Activated T-helper 17 cell treated with anti-CD3 and anti-CD28 coated beads, Interleukin-2, amount 50 U/mL, for 72 hours (primary cell): ENCODE results near the gene OR2A42. TPM values are rescaled to one million over a fixed set of nuclear protein-coding genes. Genes with fewer than 3 reads are reported as not detected.
"Not testable (repeated sequence)": the region's sequence is repeated elsewhere in the genome, so short reads cannot be mapped to it uniquely, and the experiment has no call there.

Source experiments
- ATAC-seq: fragments of 150-1000 bp; cut with Tn5 transposase; replicated peaks from 2 replicates; pipeline ENCODE4 v1.10.0; 2021; ENCODE audit warnings: mild to moderate bottlenecking, moderate library complexity
- H3K27ac Mint-ChIP-seq: one replicate; pipeline ENCODE4 v1.8.0; 2022; ENCODE audit warnings: mixed read lengths
- H3K27me3 Mint-ChIP-seq: one replicate; pipeline ENCODE4 v1.8.0; 2022; ENCODE audit warnings: mixed read lengths
- H3K36me3 Mint-ChIP-seq: one replicate; pipeline ENCODE4 v1.8.0; 2022; ENCODE audit warnings: low read depth, mild to moderate bottlenecking, mixed read lengths
- H3K4me1 Mint-ChIP-seq: one replicate; pipeline ENCODE4 v1.8.0; 2022; ENCODE audit warnings: mixed read lengths
- H3K4me3 Mint-ChIP-seq: one replicate; pipeline ENCODE4 v1.8.0; 2022; ENCODE audit warnings: mild to moderate bottlenecking, mixed read lengths
- H3K9me3 Mint-ChIP-seq: one replicate; pipeline ENCODE4 v1.8.0; 2022; ENCODE audit warnings: mixed read lengths
- total RNA-seq, 2 donors: library from RNA; stranded (reverse); gene quantifications; one replicate each; pipeline ENCODE4 v1.2.3, GENCODE V29; 2022

Gene OR2A42, protein sequence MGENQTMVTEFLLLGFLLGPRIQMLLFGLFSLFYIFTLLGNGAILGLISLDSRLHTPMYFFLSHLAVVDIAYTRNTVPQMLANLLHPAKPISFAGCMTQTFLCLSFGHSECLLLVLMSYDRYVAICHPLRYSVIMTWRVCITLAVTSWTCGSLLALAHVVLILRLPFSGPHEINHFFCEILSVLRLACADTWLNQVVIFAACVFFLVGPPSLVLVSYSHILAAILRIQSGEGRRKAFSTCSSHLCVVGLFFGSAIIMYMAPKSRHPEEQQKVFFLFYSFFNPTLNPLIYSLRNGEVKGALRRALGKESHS
- total RNA-seq, result not detected

DNA sequence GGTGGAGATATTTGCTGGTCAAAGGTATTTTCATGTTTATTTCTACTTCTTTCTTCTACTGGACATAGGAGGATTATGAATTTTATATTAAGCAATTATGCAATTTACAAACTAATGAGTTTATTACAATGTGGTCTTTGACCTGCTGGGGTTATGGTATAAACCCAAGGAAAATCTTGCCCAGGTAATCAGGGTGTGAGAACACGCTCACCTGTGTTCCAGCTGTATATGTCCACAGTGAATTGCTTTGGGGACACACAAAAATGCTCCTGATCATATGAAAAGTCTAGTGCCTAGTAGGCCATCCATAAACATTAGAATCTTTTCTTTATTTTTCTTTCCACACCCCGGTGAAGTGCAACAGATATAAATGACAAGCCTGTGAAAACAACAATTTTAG is at the start of gene OR2A42:
TSS of gene OR2A42 (minus strand) at position 241 of the 400 bp plus-strand sequence. CDS start 6,762 bp downstream, outside the sequence.
- not testable (repeated sequence) for H3K27me3 Mint-ChIP-seq, H3K4me1 Mint-ChIP-seq, H3K9me3 Mint-ChIP-seq, ATAC-seq, H3K27ac Mint-ChIP-seq, H3K4me3 Mint-ChIP-seq, H3K36me3 Mint-ChIP-seq

DNA sequence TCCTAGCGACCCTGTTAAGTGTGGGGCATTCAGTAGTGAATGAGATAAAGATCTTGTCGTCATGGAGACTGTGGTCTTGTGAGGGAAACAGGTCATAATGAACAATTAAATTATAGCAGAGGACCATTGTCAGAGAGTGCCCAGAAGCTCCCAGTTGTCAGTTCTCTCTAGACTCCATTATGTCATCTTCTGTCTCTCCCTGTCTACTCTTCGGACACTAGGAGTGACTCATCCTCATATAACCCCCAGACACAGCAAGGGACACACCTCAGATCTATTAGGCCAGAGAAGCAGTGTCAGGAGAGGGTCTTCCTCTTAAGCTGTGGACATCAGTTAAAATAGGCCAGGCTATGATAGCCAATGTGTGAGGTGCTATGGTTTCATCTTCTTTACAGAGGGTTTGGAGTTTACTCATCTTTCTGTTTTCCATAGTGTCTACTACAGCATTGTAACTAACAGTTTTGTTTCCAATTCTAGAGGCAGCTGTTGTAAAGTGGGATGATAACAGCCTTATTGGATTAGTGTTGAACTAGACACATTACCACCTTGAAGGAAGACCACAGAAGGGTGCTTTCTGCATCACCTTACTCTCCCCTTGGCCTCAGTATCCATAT is 47.9 kb upstream of the OR2A42 start:
- not testable (repeated sequence) for H3K27me3 Mint-ChIP-seq, H3K4me1 Mint-ChIP-seq, H3K9me3 Mint-ChIP-seq, H3K27ac Mint-ChIP-seq, H3K4me3 Mint-ChIP-seq, H3K36me3 Mint-ChIP-seq
- ATAC-seq, result peak; percentile 57

DNA sequence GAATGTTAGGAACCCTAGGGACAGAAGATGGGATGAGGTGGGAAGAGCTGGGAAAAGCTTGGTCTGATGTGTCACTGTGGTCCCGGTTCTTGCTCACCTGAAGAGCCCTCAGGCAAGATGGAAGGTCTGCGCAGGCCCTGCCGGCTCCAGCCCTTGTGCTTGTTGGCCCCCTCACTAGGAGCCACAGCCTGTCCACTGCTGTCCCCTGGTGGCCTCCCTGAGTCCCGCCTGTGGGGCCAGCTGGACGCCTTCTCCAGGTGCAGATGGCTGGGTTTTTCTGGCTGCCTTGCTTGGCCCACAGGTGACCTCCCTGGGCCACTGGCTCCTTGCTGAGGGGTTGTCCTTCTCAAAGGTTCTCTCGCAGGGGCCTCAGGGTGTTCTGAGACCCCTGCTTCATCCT is 44.3 kb upstream of the OR2A42 start:
- H3K4me3 Mint-ChIP-seq, H3K36me3 Mint-ChIP-seq, H3K4me1 Mint-ChIP-seq, H3K27ac Mint-ChIP-seq, ATAC-seq, H3K27me3 Mint-ChIP-seq, H3K9me3 Mint-ChIP-seq: not testable (repeated sequence)

DNA sequence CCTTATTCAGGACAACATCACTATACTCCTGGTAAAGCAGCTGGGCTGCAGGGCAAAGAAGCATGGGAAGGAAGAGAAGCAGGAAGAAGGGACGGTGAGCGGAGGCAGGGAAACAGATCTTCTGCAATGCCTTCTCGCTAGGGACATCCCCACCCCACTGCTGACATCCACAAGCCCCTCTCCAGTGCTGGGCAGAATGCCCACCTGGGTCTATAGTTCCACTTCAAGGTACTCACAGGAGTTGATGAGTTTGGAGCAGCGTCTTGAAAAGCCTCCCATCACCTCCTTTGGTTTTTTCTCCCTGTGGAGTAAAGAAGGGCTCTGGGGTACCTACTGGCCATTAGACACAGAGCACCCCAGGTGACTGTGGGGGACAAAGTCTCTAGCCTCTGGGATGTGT is 43.1 kb upstream of the OR2A42 start:
- not testable (repeated sequence) for ATAC-seq, H3K4me1 Mint-ChIP-seq, H3K27ac Mint-ChIP-seq, H3K9me3 Mint-ChIP-seq, H3K36me3 Mint-ChIP-seq, H3K4me3 Mint-ChIP-seq, H3K27me3 Mint-ChIP-seq

DNA sequence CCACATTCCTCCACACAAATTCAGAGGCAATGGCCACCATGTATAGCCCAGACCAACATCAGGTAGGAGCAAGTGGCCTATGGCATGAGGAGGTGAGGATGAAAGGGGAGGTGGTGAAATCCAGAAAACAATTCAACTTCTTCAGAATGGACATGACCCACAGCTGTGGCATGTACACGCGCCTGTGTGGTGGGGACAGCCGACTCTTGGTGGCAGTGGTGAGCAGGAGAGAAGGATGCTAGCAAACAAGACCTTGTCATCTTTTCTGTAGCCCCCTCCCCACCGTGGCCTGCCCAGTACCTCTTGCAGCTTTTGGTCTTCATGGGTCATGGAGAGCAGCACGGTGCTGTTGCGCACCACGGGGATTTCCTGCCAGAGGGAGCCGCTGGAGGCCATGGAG is 42.6 kb upstream of the OR2A42 start:
- not testable (repeated sequence) for H3K27ac Mint-ChIP-seq, ATAC-seq, H3K9me3 Mint-ChIP-seq, H3K36me3 Mint-ChIP-seq, H3K4me1 Mint-ChIP-seq, H3K4me3 Mint-ChIP-seq, H3K27me3 Mint-ChIP-seq

DNA sequence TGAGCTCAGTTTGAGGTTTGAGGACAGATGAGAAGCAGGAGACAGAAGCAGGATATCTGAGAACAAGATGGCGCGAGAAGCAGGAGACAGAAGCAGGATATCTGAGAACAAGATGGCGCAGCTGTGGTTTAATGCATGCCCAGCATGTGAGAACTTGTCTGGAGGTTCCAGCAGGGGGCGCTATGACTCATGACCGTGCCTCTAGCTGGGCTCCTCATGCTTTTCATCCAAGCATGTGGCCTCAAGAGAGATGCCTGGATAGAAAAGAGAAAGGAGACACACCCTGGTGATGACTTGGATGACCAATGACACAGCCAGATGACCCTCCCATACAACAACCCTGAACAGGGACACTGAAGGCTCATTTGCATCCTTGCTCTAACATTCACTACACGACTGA is 40.6 kb upstream of the OR2A42 start:
- H3K27me3 Mint-ChIP-seq, H3K4me1 Mint-ChIP-seq, H3K27ac Mint-ChIP-seq, H3K36me3 Mint-ChIP-seq, H3K4me3 Mint-ChIP-seq, H3K9me3 Mint-ChIP-seq: not testable (repeated sequence)
- ATAC-seq, result peak; percentile 60

DNA sequence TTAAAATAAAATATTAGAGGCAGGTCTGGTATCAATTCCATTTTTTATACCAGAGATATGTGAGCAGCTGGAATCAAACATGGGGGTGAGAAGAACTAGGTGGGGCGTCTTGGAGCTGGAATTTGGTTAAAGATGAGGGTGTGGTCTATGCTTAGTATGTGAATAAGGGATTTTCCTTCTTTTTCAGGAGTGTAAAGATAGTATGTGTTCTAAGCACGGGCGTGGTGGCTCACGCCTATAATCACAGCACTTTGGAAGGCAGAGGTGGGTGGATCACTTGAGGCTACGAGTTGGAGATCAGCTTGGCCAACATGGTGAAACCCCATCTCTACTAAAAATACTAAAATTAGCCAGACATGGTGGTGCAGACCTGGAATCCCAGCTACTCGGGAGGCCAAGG is 35.9 kb upstream of the OR2A42 start:
- H3K27ac Mint-ChIP-seq, H3K27me3 Mint-ChIP-seq, H3K9me3 Mint-ChIP-seq, ATAC-seq, H3K4me1 Mint-ChIP-seq, H3K4me3 Mint-ChIP-seq, H3K36me3 Mint-ChIP-seq: not testable (repeated sequence)

DNA sequence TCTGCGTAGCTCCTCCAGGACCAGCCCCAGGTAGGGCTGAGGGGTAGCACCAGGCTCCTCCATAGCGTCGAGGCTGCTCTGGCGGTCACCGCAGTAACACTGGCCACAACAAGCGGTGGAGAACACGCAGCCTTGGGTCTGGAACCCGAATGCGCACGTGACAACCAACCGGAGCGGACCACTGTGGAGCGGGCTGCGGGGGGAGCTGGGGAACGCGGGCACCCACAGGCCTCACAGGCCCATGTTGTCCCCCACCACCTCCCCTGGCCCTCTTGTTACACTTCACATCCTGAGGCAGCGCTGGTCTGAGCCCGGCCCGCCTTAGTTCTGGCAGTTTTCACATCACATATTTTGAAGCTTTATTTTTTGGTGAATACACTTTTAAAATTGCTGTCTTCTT is 29.8 kb upstream of the OR2A42 start, which contains the start of gene CTAGE8:
TSS of gene CTAGE8 (minus strand) at position 101 of the 400 bp plus-strand sequence. CDS start at position 63, 38 bp downstream.
- H3K27me3 Mint-ChIP-seq, H3K36me3 Mint-ChIP-seq, H3K4me3 Mint-ChIP-seq, ATAC-seq, H3K27ac Mint-ChIP-seq, H3K4me1 Mint-ChIP-seq, H3K9me3 Mint-ChIP-seq: not testable (repeated sequence)

DNA sequence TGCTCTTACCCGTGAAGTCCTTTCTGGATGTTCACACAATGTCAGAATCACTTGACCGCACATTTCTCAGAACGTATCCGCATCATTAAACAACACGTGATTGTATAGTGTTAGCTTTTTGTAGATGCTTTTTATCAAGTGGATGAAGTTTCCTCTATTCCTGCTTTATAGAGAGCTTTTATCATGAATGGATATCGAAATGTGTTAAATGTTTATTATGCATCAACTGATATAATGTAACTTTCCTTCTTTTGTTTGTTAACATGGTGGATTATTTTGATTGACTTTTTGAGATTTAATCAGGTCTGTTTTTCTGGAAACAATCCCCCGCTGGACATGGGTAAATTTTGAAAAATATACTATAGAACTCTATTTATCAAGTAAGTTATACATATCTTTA is 25.3 kb upstream of the OR2A42 start, which contains the start of gene OR2A7:
TSS of gene OR2A7 (minus strand) at position 101 of the 400 bp plus-strand sequence. CDS start 5,164 bp downstream, outside the sequence.
- ATAC-seq, H3K9me3 Mint-ChIP-seq, H3K36me3 Mint-ChIP-seq, H3K4me1 Mint-ChIP-seq, H3K27ac Mint-ChIP-seq, H3K4me3 Mint-ChIP-seq, H3K27me3 Mint-ChIP-seq: not testable (repeated sequence)

DNA sequence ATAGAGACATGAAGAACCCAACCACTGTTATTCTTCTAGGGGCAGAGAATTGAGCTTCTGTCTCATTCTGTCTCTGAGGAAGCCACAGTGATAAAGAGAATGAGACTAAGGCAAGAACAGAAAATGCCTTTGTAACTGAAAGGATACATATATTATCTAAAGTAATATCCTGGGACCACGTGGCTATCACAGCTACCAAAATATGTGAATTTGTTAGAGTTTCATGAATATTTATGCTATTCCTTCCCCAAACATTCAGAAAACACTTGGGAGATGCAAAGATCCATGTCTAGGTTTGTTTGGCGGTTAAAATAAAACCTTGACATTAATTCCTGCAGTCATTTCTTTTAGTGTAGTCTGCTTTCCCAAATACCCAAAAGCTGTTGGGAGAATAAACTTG is 22.7 kb upstream of the OR2A42 start:
- not testable (repeated sequence) for H3K4me1 Mint-ChIP-seq, ATAC-seq, H3K36me3 Mint-ChIP-seq, H3K9me3 Mint-ChIP-seq, H3K4me3 Mint-ChIP-seq, H3K27me3 Mint-ChIP-seq, H3K27ac Mint-ChIP-seq

DNA sequence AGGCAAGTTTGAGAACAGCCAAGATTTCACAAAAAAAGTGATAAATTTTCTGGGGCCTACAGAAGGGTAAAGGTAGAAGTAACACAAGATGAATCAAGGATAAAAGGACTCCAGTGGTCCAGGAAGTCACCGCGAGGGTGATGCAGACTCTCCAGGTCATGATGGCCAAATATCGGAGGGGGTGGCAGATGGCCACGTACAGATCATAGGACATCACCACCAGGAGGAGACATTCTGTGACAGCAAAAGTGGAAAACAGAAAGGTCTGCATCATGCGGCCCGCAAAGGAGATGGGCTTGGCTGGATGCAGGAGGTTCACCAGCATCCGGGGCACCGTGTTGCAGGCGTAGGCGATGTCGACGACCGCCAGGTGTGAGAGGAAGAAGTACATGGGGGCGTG is 19.7 kb upstream of the OR2A42 start:
- not testable (repeated sequence) for H3K27me3 Mint-ChIP-seq, H3K27ac Mint-ChIP-seq, H3K4me1 Mint-ChIP-seq, H3K9me3 Mint-ChIP-seq, ATAC-seq, H3K36me3 Mint-ChIP-seq, H3K4me3 Mint-ChIP-seq

DNA sequence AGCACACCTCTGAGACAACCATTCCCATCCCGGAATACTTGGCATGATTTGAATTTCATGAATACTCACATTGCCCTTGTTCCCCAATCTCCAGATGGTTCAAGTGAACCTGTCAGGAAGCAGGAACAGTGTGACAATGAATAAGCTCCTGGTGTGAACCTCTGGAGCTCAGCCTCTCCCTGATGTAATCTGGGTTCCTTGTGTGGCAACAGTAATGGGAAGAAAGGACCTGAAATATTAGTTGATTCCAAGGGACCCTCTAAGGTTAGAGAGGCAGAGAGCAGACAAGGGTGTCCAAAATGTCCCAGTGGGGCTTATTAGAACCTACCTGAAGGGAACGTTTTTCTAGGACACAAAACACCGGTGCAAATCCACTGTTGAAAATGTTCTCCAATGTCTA is 16.7 kb upstream of the OR2A42 start:
- H3K9me3 Mint-ChIP-seq, result no peaks in the 10 kb centered on the region
- no peaks in the 10 kb centered on the region for H3K36me3 Mint-ChIP-seq
- ATAC-seq, result no peak
- no peaks in the 10 kb centered on the region for H3K4me1 Mint-ChIP-seq
- no peak overlapping the region for H3K4me3 Mint-ChIP-seq
- H3K27me3 Mint-ChIP-seq, result no peaks in the 10 kb centered on the region
- H3K27ac Mint-ChIP-seq, result no peak overlapping the region

DNA sequence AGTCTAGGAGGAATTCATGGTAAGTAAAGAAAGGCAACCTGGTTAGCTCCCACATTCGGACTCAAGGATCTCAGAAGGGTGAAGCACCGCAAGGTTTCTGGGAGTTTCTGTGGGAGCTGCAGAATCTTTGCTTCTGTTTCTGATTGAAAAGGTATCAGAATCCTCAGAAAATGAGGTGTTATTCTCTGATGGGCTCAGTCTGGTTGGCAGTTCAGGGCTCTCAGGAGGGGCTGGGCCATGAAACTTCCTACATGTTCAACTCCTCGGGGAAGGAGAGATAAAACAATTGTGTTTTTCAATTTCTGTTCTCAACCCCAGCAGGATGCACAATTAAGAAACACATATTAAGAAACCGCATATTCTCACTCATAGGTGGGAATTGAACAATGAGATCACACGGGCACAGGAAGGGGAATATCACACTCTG is 16.1 kb upstream of the OR2A42 start:
- H3K36me3 Mint-ChIP-seq, result no peaks in the 10 kb centered on the region
- no peak overlapping the region for H3K27ac Mint-ChIP-seq
- no peaks in the 10 kb centered on the region for H3K4me1 Mint-ChIP-seq
- no peak overlapping the region for H3K4me3 Mint-ChIP-seq
- no peaks in the 10 kb centered on the region for H3K27me3 Mint-ChIP-seq
- ATAC-seq, result no peak
- no peaks in the 10 kb centered on the region for H3K9me3 Mint-ChIP-seq

DNA sequence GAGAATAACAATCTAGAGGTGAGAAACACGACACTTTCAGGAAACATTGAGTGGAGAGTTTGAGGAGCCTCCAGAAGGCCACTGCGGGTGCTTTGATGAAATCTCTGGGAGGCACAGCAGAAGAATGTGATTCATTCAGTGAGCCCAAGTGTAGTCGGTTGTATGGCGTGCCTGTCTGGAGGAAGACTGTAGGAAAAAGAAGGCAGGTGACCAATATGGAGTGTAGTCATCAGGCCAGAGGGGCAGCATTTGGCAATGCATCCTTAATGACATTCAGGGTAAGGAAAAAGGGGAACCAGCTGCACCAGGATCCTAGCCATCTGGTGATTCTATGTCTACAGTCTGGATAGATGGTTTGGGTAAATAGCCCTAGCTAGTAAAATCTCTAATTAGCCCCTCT is 12.9 kb upstream of the OR2A42 start:
- not testable (repeated sequence) for H3K9me3 Mint-ChIP-seq, H3K4me1 Mint-ChIP-seq, H3K36me3 Mint-ChIP-seq, H3K27me3 Mint-ChIP-seq, H3K27ac Mint-ChIP-seq, H3K4me3 Mint-ChIP-seq, ATAC-seq

DNA sequence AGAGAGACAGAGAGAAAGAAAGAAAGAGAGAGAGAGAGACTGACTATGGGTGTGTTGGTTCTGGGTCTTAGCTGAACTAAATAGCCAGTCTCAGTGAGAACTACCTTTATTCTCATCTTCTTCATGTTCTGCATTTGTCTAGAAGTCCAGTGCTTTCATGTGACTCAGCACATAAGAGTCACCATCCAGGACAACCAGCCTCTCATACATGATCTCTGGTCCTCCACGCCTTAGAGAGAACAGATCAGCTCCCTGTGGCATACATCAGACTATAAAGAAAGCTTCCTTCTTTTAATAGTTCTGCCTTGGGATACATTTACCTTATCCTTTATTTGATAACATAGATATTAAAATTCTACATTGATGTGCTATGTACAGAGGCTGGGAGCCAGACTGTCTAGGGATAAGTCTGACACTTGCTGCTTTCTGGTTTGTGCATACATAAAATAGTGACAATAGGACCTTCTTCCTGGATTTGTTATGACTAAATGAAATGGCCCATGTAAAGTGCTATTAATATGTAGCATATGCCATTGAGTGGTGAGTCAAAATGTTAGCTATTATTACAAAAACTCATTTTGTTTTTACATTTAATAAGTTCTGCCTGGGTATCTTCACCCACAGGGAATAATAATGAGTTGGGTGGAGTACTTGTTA is 8.4 kb upstream of the OR2A42 start:
- H3K27me3 Mint-ChIP-seq, ATAC-seq, H3K36me3 Mint-ChIP-seq: not testable (repeated sequence)

More for the DNA sequence above, 8.4 kb upstream of the OR2A42 start:
- H3K4me1 Mint-ChIP-seq, H3K4me3 Mint-ChIP-seq, H3K27ac Mint-ChIP-seq, H3K9me3 Mint-ChIP-seq: not testable (repeated sequence)
